PC-3 (cell line): ENCODE data around the gene IL1B. TPM values are rescaled to one million over a fixed set of nuclear protein-coding genes. Genes with fewer than 3 reads are reported as not detected.

Experiments
- ATAC-seq: fragments of 200-7000 bp; cut with Tn5 transposase; 2 replicates; pipeline ENCODE4 v1.9.1; 2020; ENCODE audit warnings: mild to moderate bottlenecking, moderate library complexity
- Bru-seq: library from RNA; stranded (reverse); fragments of 400-500 nt; gene quantifications from one replicate; lab custom pipeline; 2021; lab: Mats Ljungman, UMichigan
- BruChase-seq, 2 experiments: library from RNA; stranded (reverse); fragments of 400-500 nt; gene quantifications; one replicate each; lab custom pipeline; 2021; lab: Mats Ljungman, UMichigan
- BruUV-seq: library from RNA; stranded (reverse); fragments of 400-500 nt; replicated peaks from 2 replicates; lab custom pipeline; 2021; lab: Mats Ljungman, UMichigan
- CTCF ChIA-PET: fragments of 300-600 bp; sonication (Branson Sonifier 250); formaldehyde crosslinking; loops from one replicate; lab custom pipeline; 2022; ENCODE audit warnings: antibody characterized with exemption; lab: Charles Lee
- POLR2A ChIA-PET: fragments of 300-600 bp; sonication (Branson Sonifier 250); formaldehyde crosslinking; loops from one replicate; lab custom pipeline; 2022; ENCODE audit warnings: antibody characterized with exemption; ENCODE audit not compliant: unreplicated experiment; lab: Charles Lee
- DNase-seq: peaks from one replicate; pipeline ENCODE4 v3.0.0-alpha.2; 2015
- H2AFZ ChIP-seq: fragments of 300-600 bp; sonication (generic); 2 replicates; pipeline ENCODE4 v1.6.0; 2016; ENCODE audit warnings: antibody characterized with exemption, low read length
- H3F3A ChIP-seq: fragments of 300-600 bp; sonication (generic); one replicate; pipeline ENCODE4 v1.6.0; 2017; ENCODE audit warnings: antibody characterized with exemption, low read length, control low read depth, mild to moderate bottlenecking; ENCODE audit not compliant: unreplicated experiment
- H3K27ac ChIP-seq: fragments of 300-600 bp; sonication (generic); 2 replicates; pipeline ENCODE4 v1.5.1; 2016; ENCODE audit warnings: mild to moderate bottlenecking, low read length
- H3K27me3 ChIP-seq: fragments of 300-600 bp; sonication (generic); 2 replicates; pipeline ENCODE4 v1.6.1; 2016; ENCODE audit warnings: low read length, mixed read lengths
- H3K36me3 ChIP-seq: fragments of 300-600 bp; sonication (generic); 2 replicates; pipeline ENCODE4 v1.6.1; 2016; ENCODE audit warnings: low read depth, mixed run types, low read length, mixed read lengths
- H3K4me1 ChIP-seq: fragments of 300-600 bp; sonication (generic); 2 replicates; pipeline ENCODE4 v1.5.1; 2016; ENCODE audit warnings: low read length; ENCODE audit not compliant: insufficient read depth
- H3K4me2 ChIP-seq: fragments of 300-600 bp; sonication (generic); 2 replicates; pipeline ENCODE4 v1.6.0; 2016; ENCODE audit warnings: low read length
- H3K4me3 ChIP-seq: fragments of 300-600 bp; sonication (generic); 2 replicates; pipeline ENCODE4 v1.5.1; 2016; ENCODE audit warnings: mild to moderate bottlenecking, low read length, mixed read lengths
- H3K79me2 ChIP-seq: fragments of 300-600 bp; sonication (generic); 2 replicates; pipeline ENCODE4 v1.6.1; 2017; ENCODE audit warnings: low read length, mixed read lengths
- H3K9ac ChIP-seq: fragments of 300-600 bp; sonication (generic); 2 replicates; pipeline ENCODE4 v1.6.0; 2016; ENCODE audit warnings: mild to moderate bottlenecking, low read length
- H3K9me2 ChIP-seq: fragments of 300-600 bp; sonication (generic); replicated peaks from 2 replicates; pipeline ENCODE4 v1.6.1; 2016; ENCODE audit warnings: mixed run types, low read length, mixed read lengths
- H3K9me3 ChIP-seq: fragments of 300-600 bp; sonication (generic); 2 replicates; pipeline ENCODE4 v1.6.1; 2016; ENCODE audit warnings: low read length, mixed read lengths
- H4K20me1 ChIP-seq: fragments of 300-600 bp; sonication (generic); 2 replicates; pipeline ENCODE4 v1.6.1; 2016; ENCODE audit warnings: low read length, mixed read lengths
- CTCF ChIP-seq: fragments of 300-600 bp; sonication (generic); conservative IDR thresholded peaks from 2 replicates; pipeline ENCODE4 v1.5.1; 2017; ENCODE audit warnings: antibody characterized with exemption, low read depth, mild to moderate bottlenecking, low read length
- EZH2 ChIP-seq: fragments of 300-600 bp; sonication (generic); IDR thresholded peaks from one replicate; pipeline ENCODE4 v1.6.1; 2017; ENCODE audit warnings: antibody characterized with exemption, mild to moderate bottlenecking, low read length; ENCODE audit not compliant: unreplicated experiment
- EZH2phosphoT487 ChIP-seq: fragments of 300-600 bp; sonication (generic); IDR thresholded peaks from 2 replicates; pipeline ENCODE4 v1.6.1; 2018; ENCODE audit warnings: mild to moderate bottlenecking, antibody characterized with exemption, low read length, borderline replicate concordance
- intact Hi-C: fragments of 100-400 bp; cut with micrococcal nuclease; formaldehyde crosslinking; loops from 2 replicates; pipeline ENCODE4 v1.9.0; 2023
- long read RNA-seq: library from polyadenylated mRNA; unstranded; transcript quantifications from one replicate; pipeline ENCODE4 v2.0.0, GENCODE V29; 2021; ENCODE audit not compliant: unreplicated experiment
- total RNA-seq: library from RNA; depleted of rRNA; stranded (reverse); fragments of >200 nt; gene quantifications from 2 replicates; pipeline ENCODE4 v1.2.3, GENCODE V29; 2014; rRNA removed

IL1B gene
- total RNA-seq: 48.4 and 67.5 TPM in 2 replicates
- percentile 82 among the genes with signal in this experiment for Bru-seq, nascent RNA
- BruChase-seq, experiment 1, labeled RNA remaining after a 6-hour chase: percentile 81 among the genes with signal in this experiment
- BruChase-seq, experiment 2, labeled RNA remaining after a 2-hour chase: percentile 82 among the genes with signal in this experiment
- long read RNA-seq, transcript IL1B-201 (7 exons, 1,631 nt): major isoform, 5 of 18 reads
- long read RNA-seq, partial matches to known transcripts: 1 of 18 reads
- long read RNA-seq, other reads (novel, unspliced or antisense): 11 of 18 reads

GRCh38 chr2:112836695-112837117, at the start of gene IL1B:
IL1B (minus strand) TSS chr2:112836779; CDS start chr2:112836229, 550 bp downstream.
- ChIA-PET CTCF (interaction anchor here (0.6 kb wide), 1 partner anchor 244 kb away, joined by 4 read pairs; no protein-coding TSS in a partner anchor), POLR2A (interaction anchor here (0.5 kb wide), 1 partner anchor 32 kb away, joined by 3 read pairs; no protein-coding TSS in a partner anchor)
- intact Hi-C loops: loop anchor here (1.0 to 2.0 kb wide), 3 partner anchors 32 to 44 kb away; no protein-coding TSS in a partner anchor
- H3K27ac ChIP-seq: peak within 1 kb of the TSS; percentile 96
- peaks cover 7% of the 10 kb centered on the region for H3F3A ChIP-seq
- H3K9ac ChIP-seq: peak within 1 kb of the TSS; percentile 88
- peak within 1 kb of the TSS; percentile 62 for H3K4me3 ChIP-seq
- no peaks in the 10 kb centered on the region for H3K9me2 ChIP-seq
- ATAC-seq: peak; percentile 86
- H3K4me2 ChIP-seq: peak within 1 kb of the TSS; percentile 85
- H3K27me3 ChIP-seq: no peaks in the 10 kb centered on the region
- peaks cover 52% of the 10 kb centered on the region for H3K4me1 ChIP-seq
- H4K20me1 ChIP-seq: no peaks in the 10 kb centered on the region
- peaks cover 18% of the 10 kb centered on the region for H3K79me2 ChIP-seq
- DNase-seq: peak; percentile 95
- no peak within 1 kb of the TSS for H2AFZ ChIP-seq
- no TSS peak for BruUV-seq
- TF ChIP-seq EZH2 (no peak), CTCF (no peak), EZH2phosphoT487 (no peak)
- H3K9me3 ChIP-seq: no peaks in the 10 kb centered on the region
- peaks cover 9% of the 10 kb centered on the region for H3K36me3 ChIP-seq

GRCh38 chr2:112886291-112886690, 49.7 kb upstream of the IL1B start:
- no peak for DNase-seq
- Histone ChIP-seq H3K79me2 (no peaks in the 10 kb centered on the region), H3K4me1 (peaks cover 24% of the 10 kb centered on the region), H3K9me2 (no peaks in the 10 kb centered on the region), H4K20me1 (no peaks in the 10 kb centered on the region), H3K4me3 (no peak overlapping the region), H3K9ac (no peak overlapping the region), H3K4me2 (no peak overlapping the region), H3K27ac (no peak overlapping the region), H3F3A (no peaks in the 10 kb centered on the region), H2AFZ (no peak overlapping the region), H3K27me3 (no peaks in the 10 kb centered on the region), H3K36me3 (no peaks in the 10 kb centered on the region), H3K9me3 (no peaks in the 10 kb centered on the region)
- ChIA-PET CTCF (interaction anchor here (2.0 kb wide), 1 partner anchor 136 kb away, joined by 9 read pairs; no protein-coding TSS in a partner anchor), POLR2A (no interaction called here)
- intact Hi-C loops: no loop called here
- TF ChIP-seq EZH2phosphoT487: no peak
- no peak for TF ChIP-seq EZH2
- TF ChIP-seq CTCF: no peak
- no peak for ATAC-seq
- BruUV-seq: no TSS peak
